SK-N-SH (cell line): ENCODE measurements around the gene NYAP2. TPM values are rescaled to one million over a fixed set of nuclear protein-coding genes. Genes with fewer than 3 reads are reported as not detected.

Experiments
- CTCF ChIA-PET: fragments of 300-600, 350-600 bp; formaldehyde crosslinking; extraction: SDS; loops from one replicate; lab custom pipeline; 2021; lab: Yijun Ruan, JAX
- POLR2A ChIA-PET: fragments of 350-600 bp; sonication (Branson Sonifier 250); formaldehyde crosslinking; extraction: SDS; loops from one replicate; lab custom pipeline; 2020; ENCODE audit warnings: antibody characterized with exemption, inconsistent platforms; lab: Yijun Ruan, JAX
- DNase-seq: peaks from one replicate; pipeline ENCODE4 v3.0.0; 2012
- H2AFZ ChIP-seq: fragments of 200-600 bp; sonication (generic); 2 replicates; pipeline ENCODE4 v1.8.1; 2016; ENCODE audit warnings: antibody characterized with exemption, mild to moderate bottlenecking, low read depth
- H3F3A ChIP-seq: fragments of 200-600 bp; sonication (generic); replicated peaks from 2 replicates; pipeline ENCODE3; 2016; ENCODE audit warnings: antibody characterized with exemption, mild to moderate bottlenecking; ENCODE audit not compliant: insufficient read depth
- H3K27ac ChIP-seq, 2 experiments: fragments of 200-500 bp in 1 of 2; fragments of 200-600 bp in 1 of 2; sonication (Bioruptor generic) in 1 of 2; sonication (generic), shearing (Covaris generic) in 1 of 2; 2 replicates each; pipeline versions ENCODE4 v1.5.1 to v1.6.1; 2014 to 2016; ENCODE audit warnings: low read depth in 2 of 2, inconsistent platforms in 1 of 2, low read length in 1 of 2, mild to moderate bottlenecking in 1 of 2, mixed read lengths in 1 of 2
- H3K27me3 ChIP-seq: fragments of 200-600 bp; sonication (generic), shearing (Covaris generic); 2 replicates; pipeline ENCODE4 v1.6.1; 2016; ENCODE audit warnings: mixed run types; ENCODE audit not compliant: insufficient read depth
- H3K36me3 ChIP-seq, 2 experiments: fragments of 200-500 bp in 1 of 2; fragments of 200-600 bp in 1 of 2; sonication (Bioruptor generic) in 1 of 2; sonication (generic) in 1 of 2; replicated peaks in 1 of 2; 2 replicates each; pipeline versions ENCODE3 to v1.5.1; 2014 to 2016; ENCODE audit warnings: low read length in 1 of 2, mild to moderate bottlenecking in 1 of 2; ENCODE audit not compliant: insufficient read depth in 2 of 2, control insufficient read depth in 1 of 2
- H3K4me1 ChIP-seq, 2 experiments: fragments of 200-500 bp in 1 of 2; fragments of 200-600 bp in 1 of 2; sonication (Bioruptor generic) in 1 of 2; sonication (generic), shearing (Covaris generic) in 1 of 2; 2 replicates each; pipeline versions ENCODE4 v1.5.1 to v1.6.1; 2014 to 2016; ENCODE audit warnings: low read depth in 1 of 2, low read length in 1 of 2, mixed run types in 1 of 2; ENCODE audit not compliant: insufficient read depth in 2 of 2, control insufficient read depth in 1 of 2
- H3K4me2 ChIP-seq: fragments of 200-600 bp; sonication (generic), shearing (Covaris generic); 2 replicates; pipeline ENCODE4 v1.6.1; 2017; ENCODE audit warnings: mixed run types
- H3K4me3 ChIP-seq, 2 experiments: fragments of 200-500 bp in 1 of 2; fragments of 200-600 bp in 1 of 2; sonication (Bioruptor generic) in 1 of 2; sonication (generic), shearing (Covaris generic) in 1 of 2; 2 replicates each; pipeline versions ENCODE4 v1.5.1 to v1.8.1; 2014 to 2016; ENCODE audit warnings: low read depth in 2 of 2, inconsistent platforms in 1 of 2, low read length in 1 of 2, mild to moderate bottlenecking in 1 of 2, mixed read lengths in 1 of 2, moderate library complexity in 1 of 2
- H3K79me2 ChIP-seq: fragments of 200-600 bp; sonication (generic); 2 replicates; pipeline ENCODE4 v1.8.1; 2017; ENCODE audit warnings: mild to moderate bottlenecking; ENCODE audit not compliant: insufficient read depth
- H3K9ac ChIP-seq: fragments of 200-600 bp; sonication (generic); 2 replicates; pipeline ENCODE4 v1.6.1; 2017; ENCODE audit warnings: mixed run types
- H3K9me2 ChIP-seq: fragments of 200-600 bp; sonication (generic); 2 replicates; pipeline ENCODE4 v1.6.1; 2017; ENCODE audit warnings: mixed run types
- H3K9me3 ChIP-seq: fragments of 200-600 bp; sonication (generic); 2 replicates; pipeline ENCODE4 v1.6.1; 2017; ENCODE audit warnings: mixed run types, mild to moderate bottlenecking, moderate library complexity
- H4K20me1 ChIP-seq: fragments of 200-600 bp; sonication (generic); 2 replicates; pipeline ENCODE4 v1.6.1; 2017; ENCODE audit warnings: mild to moderate bottlenecking, mixed run types; ENCODE audit not compliant: insufficient read depth
- CHD2 ChIP-seq: fragments of 150-350 bp; IDR thresholded peaks from 2 replicates; pipeline ENCODE4 v1.6.1; 2018; ENCODE audit warnings: low read length; ENCODE audit not compliant: partially characterized antibody
- EZH2phosphoT487 ChIP-seq: fragments of 200-600 bp; sonication (generic); IDR thresholded peaks from 2 replicates; pipeline ENCODE4 v1.6.1; 2017; ENCODE audit warnings: low read depth, mixed run types, mild to moderate bottlenecking, antibody characterized with exemption, moderate library complexity, borderline replicate concordance
- FOXM1 ChIP-seq: IDR thresholded peaks from 2 replicates; pipeline ENCODE4 v1.4.0; 2012; ENCODE audit warnings: low read depth, mild to moderate bottlenecking
- GABPA ChIP-seq: IDR thresholded peaks from 2 replicates; pipeline ENCODE4 v1.4.0; 2012; ENCODE audit warnings: low read depth, mild to moderate bottlenecking
- GATA2 ChIP-seq: sonication (generic); formaldehyde crosslinking; IDR thresholded peaks from 2 replicates; pipeline ENCODE4 v1.5.0; 2020; ENCODE audit warnings: mild to moderate bottlenecking, missing genetic modification reagents
- JUND ChIP-seq: IDR thresholded peaks from 2 replicates; pipeline ENCODE4 v1.4.0; 2012
- MAX ChIP-seq: IDR thresholded peaks from 2 replicates; pipeline ENCODE4 v1.4.0; 2012; ENCODE audit warnings: low read depth
- MEF2A ChIP-seq: IDR thresholded peaks from 2 replicates; pipeline ENCODE4 v1.4.0; 2012; ENCODE audit warnings: low read depth, borderline replicate concordance
- NFIC ChIP-seq: IDR thresholded peaks from 2 replicates; pipeline ENCODE4 v1.4.0; 2012; ENCODE audit warnings: borderline replicate concordance
- NRF1 ChIP-seq: IDR thresholded peaks from 2 replicates; pipeline ENCODE4 v1.6.1; 2012; ENCODE audit warnings: low read depth, mild to moderate bottlenecking, low read length
- PBX3 ChIP-seq: IDR thresholded peaks from 2 replicates; pipeline ENCODE4; 2012
- POLR2AphosphoS5 ChIP-seq: IDR thresholded peaks from 2 replicates; pipeline ENCODE4 v1.6.1; 2012; ENCODE audit warnings: low read depth, low read length
- RAD21 ChIP-seq: IDR thresholded peaks from 2 replicates; pipeline ENCODE4 v1.6.1; 2012; ENCODE audit warnings: mild to moderate bottlenecking, low read length
- RCOR1 ChIP-seq: fragments of 150-350 bp; IDR thresholded peaks from 2 replicates; pipeline ENCODE4 v1.6.1; 2017; ENCODE audit warnings: antibody characterized with exemption, low read length
- RXRA ChIP-seq: IDR thresholded peaks from 2 replicates; pipeline ENCODE4 v1.4.0; 2012; ENCODE audit warnings: low read depth, mild to moderate bottlenecking, borderline replicate concordance
- TCF12 ChIP-seq: IDR thresholded peaks from 2 replicates; pipeline ENCODE4 v1.4.0; 2012
- TEAD4 ChIP-seq: IDR thresholded peaks from 2 replicates; pipeline ENCODE4 v1.4.0; 2012; ENCODE audit warnings: mild to moderate bottlenecking, borderline replicate concordance; ENCODE audit not compliant: insufficient read depth
- USF1 ChIP-seq: IDR thresholded peaks from 2 replicates; pipeline ENCODE4 v1.4.0; 2012; ENCODE audit warnings: low read depth, borderline replicate concordance
- YY1 ChIP-seq: IDR thresholded peaks from 2 replicates; pipeline ENCODE4 v1.4.0; 2012; ENCODE audit warnings: low read depth, mild to moderate bottlenecking
- ZBTB33 ChIP-seq: IDR thresholded peaks from 2 replicates; pipeline ENCODE4 v1.4.0; 2012; ENCODE audit warnings: low read depth, borderline replicate concordance
- WGBS: methylation state at CpG from one replicate; pipeline ENCODE4 v1.1.6; 2017; ENCODE audit warnings: low lambda C conversion rate; 5-methylcytosine and 5-hydroxymethylcytosine counted together
- polyA plus RNA-seq, 3 experiments: library from polyadenylated mRNA; depleted of rRNA; stranded (reverse); fragments of >200 nt; gene quantifications; 2 replicates each; pipeline ENCODE4 v1.2.3, GENCODE V29; 2012

NYAP2 gene
- polyA plus RNA-seq, 1 of the 3 experiments (the other 2 are of a cell fraction), result not detected

- no peak for DNase-seq
- H3K36me3 ChIP-seq, result no peaks in the 10 kb centered on the region
- H4K20me1 ChIP-seq, result no peaks in the 10 kb centered on the region
- no peak overlapping the region for H3K9ac ChIP-seq
- no peaks in the 10 kb centered on the region for H3K4me1 ChIP-seq
- no peak overlapping the region for H3K4me3 ChIP-seq
- no peak overlapping the region for H2AFZ ChIP-seq
- WGBS, result 88% methylated on average over 6 of the region's 6 CpGs
- H3K9me3 ChIP-seq, result no peaks in the 10 kb centered on the region
- ChIA-PET POLR2A (no interaction called here), CTCF (no interaction called here)
- no peaks in the 10 kb centered on the region for H3F3A ChIP-seq
- no peaks in the 10 kb centered on the region for H3K79me2 ChIP-seq
- H3K4me2 ChIP-seq, result no peak overlapping the region
- H3K9me2 ChIP-seq, result no peaks in the 10 kb centered on the region
- no peak for TF ChIP-seq MEF2A
- TF ChIP-seq JUND, result no peak
- TF ChIP-seq EZH2phosphoT487, result no peak
- no peak for TF ChIP-seq NFIC
- TF ChIP-seq TCF12, result no peak
- TF ChIP-seq RXRA, result no peak
- H3K27me3 ChIP-seq, result no peaks in the 10 kb centered on the region
- H3K27ac ChIP-seq, result no peak overlapping the region
These were observed 54.9 kb downstream of the NYAP2 start for GRCh38 chr2:225454412-225454811.

- 45% methylated on average over 6 of the region's 6 CpGs for WGBS
- H3K4me2 ChIP-seq, result no peak overlapping the region
- H3K36me3 ChIP-seq, result no peaks in the 10 kb centered on the region
- H3K9ac ChIP-seq, result no peak overlapping the region
- H4K20me1 ChIP-seq, result no peaks in the 10 kb centered on the region
- no peak overlapping the region for H3K27ac ChIP-seq
- H3K9me2 ChIP-seq, result no peaks in the 10 kb centered on the region
- H2AFZ ChIP-seq, result no peak overlapping the region
- no peaks in the 10 kb centered on the region for H3K4me1 ChIP-seq
- no peaks in the 10 kb centered on the region for H3K27me3 ChIP-seq
- TF ChIP-seq PBX3 (no peak), TEAD4 (no peak), ZBTB33 (no peak), EZH2phosphoT487 (no peak), RAD21 (no peak), MEF2A (no peak), MAX (no peak), CHD2 (no peak), RCOR1 (no peak), FOXM1 (no peak), NRF1 (no peak), GATA2 (CRISPR knock-in tag) (no peak), POLR2AphosphoS5 (no peak), GABPA (no peak), USF1 (no peak), YY1 (no peak)
- no peak overlapping the region for H3K4me3 ChIP-seq
- POLR2A ChIA-PET, result no interaction called here
- no peaks in the 10 kb centered on the region for H3K9me3 ChIP-seq
- H3F3A ChIP-seq, result no peaks in the 10 kb centered on the region
- no peaks in the 10 kb centered on the region for H3K79me2 ChIP-seq
- CTCF ChIA-PET, result interaction anchor here (1.1 kb wide), 1 partner anchor 174 kb away, joined by 3 read pairs; no protein-coding TSS in a partner anchor
- no peak for DNase-seq
These were observed 57.2 kb downstream of the NYAP2 start for GRCh38 chr2:225456619-225457260.
